Measurements from ENCODE around the gene KLHL36. TPM values are rescaled to one million over a fixed set of nuclear protein-coding genes. Genes with fewer than 3 reads are reported as not detected.

Gene KLHL36
- 33.8 and 35.4 TPM in 2 replicates for total RNA-seq

GRCh38 chr16:84647828-84648594 is at the start of gene KLHL36:
TSS of gene KLHL36 (plus strand) at chr16:84648511. CDS start at chr16:84650868, 2,357 bp downstream.

DNA sequence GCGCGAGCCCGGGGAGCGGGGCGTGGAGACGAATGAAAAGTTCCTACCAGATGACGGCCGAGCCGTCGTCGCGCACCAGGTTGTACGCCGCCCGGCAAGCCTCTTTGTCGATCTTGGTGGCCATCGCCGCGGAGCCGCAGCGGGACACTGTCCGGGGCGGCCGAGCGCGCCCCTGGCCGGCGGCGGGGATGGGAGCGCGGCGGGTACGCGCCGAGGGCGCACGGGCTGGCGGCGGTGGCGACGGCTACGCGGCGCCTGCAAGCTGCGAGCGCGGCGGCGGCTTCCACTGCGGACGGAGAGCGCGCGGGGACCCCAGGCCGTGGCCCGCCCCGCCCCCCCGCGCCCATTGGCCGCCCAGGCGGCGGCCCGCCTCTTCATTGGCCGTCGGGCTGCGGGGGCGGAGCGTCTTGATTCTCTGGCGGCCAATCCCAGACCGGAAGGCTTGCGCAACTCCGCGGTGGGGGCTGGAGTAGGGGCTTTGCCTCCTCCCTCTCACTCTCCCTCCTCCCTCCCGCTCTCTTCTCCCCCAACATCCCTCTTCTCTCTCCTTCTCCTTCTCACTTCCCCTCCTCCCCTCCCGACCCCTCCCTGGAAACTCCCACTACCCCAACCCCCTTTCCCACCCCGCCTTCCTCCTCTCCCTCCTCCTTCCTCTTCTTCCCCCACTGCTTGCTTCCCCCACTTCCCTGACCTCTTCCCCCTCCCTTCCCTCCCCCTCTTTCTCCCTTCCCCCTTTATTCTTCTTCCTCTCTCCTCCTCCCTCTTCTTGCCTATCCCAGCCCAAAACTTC is 30.3 kb upstream of the KLHL36 start, which contains the start of gene COTL1:
Gene COTL1 (minus strand): TSS at position 288 of the 790 bp plus-strand sequence. CDS start 164 bp downstream, at position 124.

GRCh38 chr16:84699712-84700445 is 51.6 kb downstream of the KLHL36 start, which contains the start of gene USP10:
TSS of gene USP10 (plus strand) at chr16:84700000. CDS start at chr16:84700091, 91 bp downstream.

Other genes with a start within 250 kb of the KLHL36 start
- gene MEAK7, start 143.9 kb upstream of the KLHL36 start, total RNA-seq, result 26.2 and 27.7 TPM in 2 replicates
- gene COTL1, start 30.4 kb upstream of the KLHL36 start, total RNA-seq, result 326 and 349 TPM in 2 replicates
- 57.2 and 67.8 TPM in 2 replicates for gene USP10, start 51.5 kb downstream of the KLHL36 start, total RNA-seq
- gene CRISPLD2, start 171.5 kb downstream of the KLHL36 start, total RNA-seq, result 0.20 and 0.25 TPM in 2 replicates